Cardiac fibroblast (primary cell): ENCODE measurements around the gene CYP27B1.
"Not testable (repeated sequence)": the region's sequence is repeated elsewhere in the genome, so short reads cannot be mapped to it uniquely, and the experiment has no call there.

Experiments
- DNase-seq, 2 donors: peaks; one replicate each; pipeline versions ENCODE4 v3.0.0 to v3.0.0-alpha.2; 2010; ENCODE audit warnings: low read depth in 2 of 2
- H3K4me3 ChIP-seq, 2 donors: replicated peaks in 1 of 2; 1 replicate in 1 of 2; 2 replicates in 1 of 2; pipeline ENCODE4 v1.5.1; 2011; ENCODE audit warnings: low read depth in 2 of 2, low read length in 2 of 2, mild to moderate bottlenecking in 2 of 2, moderate library complexity in 1 of 2
- TF ChIP-seq, protein P1 (sequence below): IDR thresholded peaks from one replicate; pipeline ENCODE4 v1.5.1; 2011; ENCODE audit warnings: low read depth, mild to moderate bottlenecking, low read length, inconsistent platforms

Gene CYP27B1

DNA sequence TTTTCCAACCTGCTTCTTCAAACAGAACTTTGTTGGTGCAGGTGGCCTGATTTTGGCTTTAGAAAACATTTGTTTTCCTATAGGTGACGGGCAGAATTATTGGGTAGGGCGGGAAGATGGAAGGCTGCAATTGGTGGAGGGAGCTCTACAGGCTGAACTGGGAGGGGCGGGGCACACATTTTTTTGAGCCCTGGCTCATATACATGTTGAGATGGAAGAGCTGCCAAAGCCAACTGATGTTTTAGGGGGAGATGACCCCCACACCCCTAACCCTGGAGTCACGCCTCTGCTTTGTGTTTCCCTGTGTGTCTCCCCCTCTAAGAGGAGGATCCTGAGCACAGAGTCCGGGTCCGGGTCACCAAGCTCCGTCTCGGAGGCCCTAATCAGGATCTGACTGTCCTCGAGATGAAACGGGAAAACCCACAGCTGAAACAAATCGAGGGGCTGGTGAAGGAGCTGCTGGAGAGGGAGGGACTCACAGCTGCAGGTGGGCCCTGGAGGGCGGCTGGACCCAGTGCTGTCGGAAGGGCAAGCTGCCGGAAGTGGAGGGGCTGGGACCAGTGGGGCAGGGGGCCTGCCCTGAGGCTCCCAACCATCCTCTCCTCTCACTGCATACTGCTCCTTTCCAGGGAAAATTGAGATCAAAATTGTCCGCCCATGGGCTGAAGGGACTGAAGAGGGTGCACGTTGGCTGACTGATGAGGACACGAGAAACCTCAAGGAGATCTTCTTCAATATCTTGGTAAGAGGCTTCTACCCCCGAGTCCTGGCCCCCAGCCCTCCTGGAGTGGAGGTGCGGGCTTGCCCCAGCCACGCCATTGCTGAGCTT is 46.9 kb downstream of the CYP27B1 start:
- no peak for DNase-seq
- no peak overlapping the region for H3K4me3 ChIP-seq
- TF ChIP-seq, protein P1, sequence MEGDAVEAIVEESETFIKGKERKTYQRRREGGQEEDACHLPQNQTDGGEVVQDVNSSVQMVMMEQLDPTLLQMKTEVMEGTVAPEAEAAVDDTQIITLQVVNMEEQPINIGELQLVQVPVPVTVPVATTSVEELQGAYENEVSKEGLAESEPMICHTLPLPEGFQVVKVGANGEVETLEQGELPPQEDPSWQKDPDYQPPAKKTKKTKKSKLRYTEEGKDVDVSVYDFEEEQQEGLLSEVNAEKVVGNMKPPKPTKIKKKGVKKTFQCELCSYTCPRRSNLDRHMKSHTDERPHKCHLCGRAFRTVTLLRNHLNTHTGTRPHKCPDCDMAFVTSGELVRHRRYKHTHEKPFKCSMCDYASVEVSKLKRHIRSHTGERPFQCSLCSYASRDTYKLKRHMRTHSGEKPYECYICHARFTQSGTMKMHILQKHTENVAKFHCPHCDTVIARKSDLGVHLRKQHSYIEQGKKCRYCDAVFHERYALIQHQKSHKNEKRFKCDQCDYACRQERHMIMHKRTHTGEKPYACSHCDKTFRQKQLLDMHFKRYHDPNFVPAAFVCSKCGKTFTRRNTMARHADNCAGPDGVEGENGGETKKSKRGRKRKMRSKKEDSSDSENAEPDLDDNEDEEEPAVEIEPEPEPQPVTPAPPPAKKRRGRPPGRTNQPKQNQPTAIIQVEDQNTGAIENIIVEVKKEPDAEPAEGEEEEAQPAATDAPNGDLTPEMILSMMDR: no peak

DNA sequence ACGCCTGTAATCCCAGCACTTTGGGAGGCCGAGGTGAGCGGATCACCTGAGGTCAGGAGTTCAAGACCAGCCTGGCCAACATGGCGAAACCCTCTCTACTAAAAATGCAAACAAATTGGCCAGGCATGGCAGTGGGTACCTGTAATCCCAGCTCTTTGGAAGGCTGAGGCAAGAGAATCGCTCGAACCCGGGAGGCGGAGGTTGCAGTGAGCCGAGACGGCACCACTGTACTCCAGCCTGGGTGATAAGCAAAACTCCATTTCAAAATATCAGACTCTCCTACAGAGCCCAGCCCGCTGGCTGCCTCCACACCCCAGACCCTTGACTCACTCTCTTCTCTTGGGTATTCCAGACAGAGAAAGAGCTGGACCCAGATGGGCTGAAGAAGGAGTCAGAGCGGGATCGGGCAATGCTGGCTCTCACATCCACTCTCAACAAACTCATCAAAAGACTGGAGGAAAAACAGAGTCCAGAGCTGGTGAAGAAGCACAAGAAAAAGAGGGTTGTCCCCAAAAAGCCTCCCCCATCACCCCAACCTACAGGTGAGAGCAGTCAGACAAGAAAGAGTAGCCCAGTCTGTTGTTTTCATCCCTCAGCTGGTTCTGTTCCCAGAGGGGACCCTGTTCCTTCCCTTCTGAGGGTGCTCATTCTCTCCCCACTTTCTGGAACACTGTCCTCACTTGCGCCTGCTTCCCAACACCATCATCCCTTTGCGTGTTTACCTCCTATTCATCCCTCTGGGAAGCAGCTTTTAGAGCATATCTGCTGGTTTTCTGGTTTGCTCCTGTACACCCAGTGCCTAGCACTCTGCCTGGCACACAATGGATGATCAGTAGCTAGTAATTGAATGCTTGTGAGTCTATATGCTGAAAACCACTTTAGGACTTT is 48.0 kb downstream of the CYP27B1 start:
- no peak for DNase-seq
- H3K4me3 ChIP-seq: no peak overlapping the region
- TF ChIP-seq, protein P1: no peak

- no peak overlapping the region for H3K4me3 ChIP-seq
- no peak for DNase-seq
- TF ChIP-seq, protein P1: no peak
Measured at GRCh38 chr12:57717846-57718640, 48.8 kb downstream of the CYP27B1 start.

DNA sequence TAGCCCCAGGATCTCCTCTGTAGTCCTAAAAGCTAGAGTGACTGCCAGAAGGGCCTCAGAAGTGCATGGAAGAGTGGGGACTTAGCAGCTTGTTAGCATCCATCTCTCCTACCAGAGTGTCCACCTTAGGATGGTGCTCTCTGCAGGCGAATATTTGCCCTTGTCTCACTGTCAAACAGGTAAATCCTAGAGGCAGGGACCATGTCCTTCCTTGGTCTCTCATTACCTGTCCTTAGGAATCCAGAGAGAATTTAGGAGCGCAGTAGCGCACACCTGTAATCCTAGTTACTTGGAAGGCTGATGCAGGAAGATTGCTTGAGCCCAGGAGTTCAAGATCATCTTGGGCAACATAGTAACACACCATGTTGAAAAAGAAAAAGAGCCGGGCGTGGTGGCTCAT is 49.7 kb downstream of the CYP27B1 start:
- TF ChIP-seq, protein P1: no peak
- no peak overlapping the region for H3K4me3 ChIP-seq
- no peak for DNase-seq

DNA sequence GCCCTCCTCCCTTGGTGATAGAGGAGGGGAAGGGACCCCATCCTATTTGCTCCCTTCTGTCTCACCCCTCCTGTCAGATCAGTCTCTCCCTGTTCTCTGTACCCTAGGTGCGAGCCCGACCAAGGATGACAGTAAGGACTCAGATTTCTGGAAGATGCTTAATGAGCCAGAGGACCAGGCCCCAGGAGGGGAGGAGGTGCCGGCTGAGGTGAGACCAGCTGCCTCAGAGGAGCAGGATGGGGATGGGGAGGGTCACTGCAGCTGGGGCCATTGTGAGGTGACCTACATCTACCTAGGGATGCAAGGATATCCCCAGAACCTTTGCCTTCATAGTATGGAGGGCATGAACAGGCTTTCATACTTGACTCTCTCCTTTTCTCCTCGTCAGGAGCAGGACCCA is 50.6 kb downstream of the CYP27B1 start:
- no peak for DNase-seq
- TF ChIP-seq, protein P1: no peak
- no peak overlapping the region for H3K4me3 ChIP-seq

- TF ChIP-seq, protein P1: no peak
- DNase-seq: no peak
- H3K4me3 ChIP-seq: no peak overlapping the region
Measured at GRCh38 chr12:57715786-57716185, 51.1 kb downstream of the CYP27B1 start.

- not testable (repeated sequence) for DNase-seq, H3K4me3 ChIP-seq
Measured at GRCh38 chr12:57715036-57715748, 51.7 kb downstream of the CYP27B1 start.
